ENCODE measurements around the gene NTSR1.
"Not testable (repeated sequence)": the region's sequence is repeated elsewhere in the genome, so short reads cannot be mapped to it uniquely, and the experiment has no call there.

The NTSR1 gene

DNA sequence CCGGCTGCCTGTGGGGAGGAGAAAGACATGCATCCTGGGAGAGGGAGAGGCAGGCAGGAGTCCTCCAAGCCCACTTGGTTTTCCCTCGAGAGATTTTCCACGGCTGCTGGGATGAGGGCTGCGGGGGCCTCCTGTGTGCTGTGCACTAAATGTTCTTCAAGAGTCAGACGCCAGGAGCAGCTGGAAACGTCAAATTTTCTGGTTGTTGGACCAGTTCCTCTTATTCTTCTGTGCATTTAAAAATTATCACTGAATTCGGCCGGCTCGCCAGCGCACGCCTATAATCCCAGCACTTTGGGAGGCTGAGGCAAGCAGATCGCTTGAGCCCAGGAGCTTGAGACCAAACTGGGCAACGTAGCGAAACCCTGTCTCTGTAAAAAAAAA lies 32.8 kb upstream of the NTSR1 start:
- H3K27ac ChIP-seq = no peak overlapping the region
- TF ChIP-seq, protein P1, sequence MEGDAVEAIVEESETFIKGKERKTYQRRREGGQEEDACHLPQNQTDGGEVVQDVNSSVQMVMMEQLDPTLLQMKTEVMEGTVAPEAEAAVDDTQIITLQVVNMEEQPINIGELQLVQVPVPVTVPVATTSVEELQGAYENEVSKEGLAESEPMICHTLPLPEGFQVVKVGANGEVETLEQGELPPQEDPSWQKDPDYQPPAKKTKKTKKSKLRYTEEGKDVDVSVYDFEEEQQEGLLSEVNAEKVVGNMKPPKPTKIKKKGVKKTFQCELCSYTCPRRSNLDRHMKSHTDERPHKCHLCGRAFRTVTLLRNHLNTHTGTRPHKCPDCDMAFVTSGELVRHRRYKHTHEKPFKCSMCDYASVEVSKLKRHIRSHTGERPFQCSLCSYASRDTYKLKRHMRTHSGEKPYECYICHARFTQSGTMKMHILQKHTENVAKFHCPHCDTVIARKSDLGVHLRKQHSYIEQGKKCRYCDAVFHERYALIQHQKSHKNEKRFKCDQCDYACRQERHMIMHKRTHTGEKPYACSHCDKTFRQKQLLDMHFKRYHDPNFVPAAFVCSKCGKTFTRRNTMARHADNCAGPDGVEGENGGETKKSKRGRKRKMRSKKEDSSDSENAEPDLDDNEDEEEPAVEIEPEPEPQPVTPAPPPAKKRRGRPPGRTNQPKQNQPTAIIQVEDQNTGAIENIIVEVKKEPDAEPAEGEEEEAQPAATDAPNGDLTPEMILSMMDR (conservative IDR thresholded peaks at IDR 0.05) = no peak
- no peak for TF ChIP-seq ZFX (IDR thresholded peaks at IDR 0.05)

DNA sequence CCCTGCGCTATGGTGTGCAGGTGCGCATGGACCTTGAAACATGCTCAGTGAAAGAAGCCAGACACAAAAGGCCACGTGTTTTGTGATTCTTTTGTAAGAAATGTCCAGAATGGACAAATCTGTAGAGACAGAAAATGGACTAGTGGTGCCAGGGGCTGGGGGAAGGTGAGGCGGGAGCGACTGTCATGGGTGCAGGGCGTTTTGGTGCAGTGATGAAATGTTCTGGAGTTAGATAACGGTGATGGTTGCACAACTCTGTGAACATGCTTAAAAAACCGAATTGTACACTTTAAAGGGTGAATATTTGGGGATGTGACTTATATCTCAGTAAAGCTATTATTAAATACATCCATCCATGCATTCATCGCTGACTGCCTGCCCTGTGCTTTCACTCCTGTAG lies 31.7 kb upstream of the NTSR1 start:
- TF ChIP-seq ZFX (IDR thresholded peaks at IDR 0.05) = no peak
- TF ChIP-seq, protein P1 (conservative IDR thresholded peaks at IDR 0.05) = no peak
- H3K27ac ChIP-seq = no peak overlapping the region

DNA sequence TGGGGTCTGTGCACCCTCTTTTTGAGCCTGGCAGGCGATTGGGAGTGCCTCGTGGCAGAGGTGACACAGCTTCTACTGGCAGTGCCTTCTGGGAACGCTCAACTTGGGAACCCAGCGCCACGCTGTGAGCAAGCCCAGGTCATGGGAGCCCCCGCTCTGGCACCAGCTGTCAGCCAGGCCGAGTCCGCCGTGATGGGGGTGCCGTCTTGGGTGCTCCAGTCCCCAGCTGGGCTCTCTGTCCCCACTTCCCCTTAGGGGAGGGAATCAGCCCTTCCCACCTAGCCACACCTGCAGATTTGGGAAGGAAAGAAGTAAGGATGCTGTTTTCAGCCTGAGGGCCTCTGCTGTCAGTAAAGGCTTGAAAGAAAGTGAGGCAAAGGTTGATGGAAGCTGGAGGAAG lies 31.0 kb upstream of the NTSR1 start:
- TF ChIP-seq, protein P1 (conservative IDR thresholded peaks at IDR 0.05) = no peak
- no peak for TF ChIP-seq ZFX (IDR thresholded peaks at IDR 0.05)
- no peak overlapping the region for H3K27ac ChIP-seq

DNA sequence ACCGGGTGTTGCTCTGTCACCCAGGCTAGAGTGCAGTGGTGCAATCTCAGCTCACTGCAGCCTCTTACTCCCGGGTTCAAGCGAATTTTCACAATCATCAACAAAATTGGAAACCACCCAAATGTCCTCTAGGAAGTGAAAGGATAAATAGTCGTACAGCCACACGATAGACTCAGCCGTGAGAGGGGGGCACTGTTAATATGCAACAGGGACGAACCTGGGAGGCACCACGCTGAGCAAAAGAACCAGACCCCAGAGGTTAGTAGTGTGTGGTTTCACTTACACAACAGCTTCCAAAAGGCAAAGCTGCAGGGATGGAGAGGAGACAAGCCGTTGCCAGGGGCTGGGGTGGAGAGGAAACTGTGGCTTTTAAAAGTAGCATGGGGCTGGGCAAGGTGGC lies 30.1 kb upstream of the NTSR1 start:
- no peak overlapping the region for H3K27ac ChIP-seq
- no peak for TF ChIP-seq ZFX (IDR thresholded peaks at IDR 0.05)
- TF ChIP-seq, protein P1 (conservative IDR thresholded peaks at IDR 0.05) = no peak

DNA sequence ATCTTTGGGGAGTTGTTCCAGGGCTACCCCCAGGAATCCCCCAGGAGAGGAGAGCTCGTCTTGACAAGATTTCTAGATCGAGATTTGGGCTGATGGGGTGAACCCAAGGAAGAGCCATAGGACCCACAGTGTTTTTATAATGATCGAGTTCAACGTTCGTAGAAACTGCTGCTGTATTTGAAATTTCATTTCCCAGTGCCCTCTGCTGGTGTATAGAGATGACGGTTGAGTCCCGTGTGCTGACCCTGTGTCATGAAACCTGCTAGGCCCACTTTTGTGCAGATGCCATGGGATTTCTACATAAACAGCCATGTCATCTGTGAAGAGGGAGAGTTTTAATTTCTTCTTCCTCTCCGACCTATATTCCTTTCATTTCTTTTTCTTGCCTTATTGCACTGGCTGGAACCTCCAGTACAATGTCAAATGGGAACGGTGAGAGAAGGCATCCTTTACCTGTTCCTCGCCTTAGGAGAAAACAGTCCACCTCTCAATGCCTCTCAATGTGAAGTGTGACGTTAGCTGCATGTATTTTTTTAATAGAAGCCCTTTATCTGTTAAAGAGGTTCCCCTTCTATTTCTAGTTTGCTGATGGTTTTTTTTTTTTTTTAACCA lies 28.6 kb upstream of the NTSR1 start:
- no peak overlapping the region for H3K27ac ChIP-seq
- no peak for TF ChIP-seq ZFX (IDR thresholded peaks at IDR 0.05)
- TF ChIP-seq, protein P1 (conservative IDR thresholded peaks at IDR 0.05) = no peak

DNA sequence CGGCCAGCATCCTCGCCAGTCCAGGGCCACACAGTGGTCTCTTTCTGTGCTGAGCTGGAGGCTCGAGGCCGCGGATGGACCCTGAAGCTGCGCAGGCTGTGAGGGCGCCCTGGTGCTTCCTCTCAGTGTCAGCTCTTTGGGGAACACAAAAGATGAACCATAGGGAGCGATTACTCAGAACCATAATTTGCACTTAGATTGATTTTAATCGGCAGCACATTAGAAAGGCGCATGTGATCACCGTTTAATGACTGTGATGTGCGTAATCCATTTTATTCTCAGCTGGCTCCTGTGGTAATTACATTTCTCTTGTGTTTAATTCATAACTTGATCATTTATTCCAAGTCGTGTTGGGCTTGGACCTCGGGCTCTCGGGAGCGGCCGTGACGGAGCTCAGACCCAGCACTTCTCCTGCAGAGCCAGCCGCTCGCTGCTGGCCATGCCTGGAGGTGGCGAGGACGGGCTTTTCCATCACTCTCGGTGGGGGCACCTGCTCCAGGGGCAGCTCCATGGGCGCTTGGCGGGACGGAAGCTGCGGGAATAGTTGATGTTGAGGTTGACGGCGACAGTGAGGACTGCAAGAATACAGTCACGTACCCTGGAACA lies 25.6 kb upstream of the NTSR1 start:
- TF ChIP-seq, protein P1 (conservative IDR thresholded peaks at IDR 0.05) = no peak
- no peak for TF ChIP-seq ZFX (IDR thresholded peaks at IDR 0.05)
- H3K27ac ChIP-seq = no peak overlapping the region

DNA sequence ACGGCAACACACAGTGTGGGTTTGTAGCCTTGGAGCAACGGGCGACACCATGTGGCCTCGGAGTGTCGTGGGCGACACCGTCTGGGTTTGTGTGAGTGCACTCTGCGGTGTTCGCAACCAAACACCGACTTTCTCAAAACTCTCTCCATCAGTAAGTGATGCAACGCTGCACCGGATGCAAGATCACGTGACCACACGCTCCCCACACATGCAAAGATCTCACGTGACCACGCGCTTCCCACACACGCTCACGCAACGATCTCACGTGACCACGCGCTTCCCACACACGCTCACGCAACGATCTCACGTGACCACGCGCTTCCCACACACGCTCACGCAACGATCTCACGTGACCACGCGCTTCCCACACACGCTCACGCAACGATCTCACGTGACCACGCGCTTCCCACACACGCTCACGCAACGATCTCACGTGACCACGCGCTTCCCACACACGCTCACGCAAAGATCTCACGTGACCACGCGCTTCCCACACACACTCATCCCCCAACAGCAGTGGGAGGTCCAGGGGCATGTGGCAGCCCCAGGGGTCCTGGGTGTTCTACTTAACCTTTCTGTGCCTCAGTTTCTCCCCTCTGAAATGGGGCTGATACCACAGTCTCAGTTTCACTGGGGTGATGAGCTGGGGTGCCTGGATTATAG lies 24.8 kb upstream of the NTSR1 start:
- H3K27ac ChIP-seq = not testable (repeated sequence)

Data from C4-2B (cell line).